HFFc6 (cell line): ENCODE measurements around the gene MEX3D. TPM values are rescaled to one million over a fixed set of nuclear protein-coding genes. Genes with fewer than 3 reads are reported as not detected.

Experiments
- DNase-seq: peaks from one replicate; pipeline ENCODE4 v3.0.0-alpha.2; 2018
- H3K27ac Mint-ChIP-seq: 2 replicates; pipeline ENCODE4 v1.8.0; 2020; ENCODE audit warnings: mild to moderate bottlenecking, mixed read lengths
- H3K27me3 Mint-ChIP-seq: 2 replicates; pipeline ENCODE4 v1.8.0; 2021; ENCODE audit warnings: mild to moderate bottlenecking, moderate library complexity, mixed read lengths; ENCODE audit not compliant: insufficient read depth
- H3K36me3 Mint-ChIP-seq: 2 replicates; pipeline ENCODE4 v1.8.0; 2021; ENCODE audit warnings: low read depth, mixed read lengths
- H3K4me1 Mint-ChIP-seq: 2 replicates; pipeline ENCODE4 v1.8.0; 2020; ENCODE audit warnings: low read depth, mixed read lengths
- H3K4me3 Mint-ChIP-seq: 2 replicates; pipeline ENCODE4 v1.8.0; 2020; ENCODE audit warnings: mild to moderate bottlenecking, moderate library complexity, mixed read lengths
- H3K9me3 Mint-ChIP-seq: 2 replicates; pipeline ENCODE4 v1.8.0; 2020; ENCODE audit warnings: mild to moderate bottlenecking, mixed read lengths
- CTCF ChIP-seq: fragments of 200-600 bp; sonication (generic); IDR thresholded peaks from 2 replicates; pipeline ENCODE4 v1.5.0; 2021; ENCODE audit warnings: antibody characterized with exemption, mild to moderate bottlenecking
- total RNA-seq, 6 experiments: library from RNA; stranded (reverse); fragmentation: NEBNext Ultra II Directional; extraction: Animal tissue kit (Norgen Biotek cat#: 25700); gene quantifications; 2 replicates in 1 of 6; 3 replicates in 5 of 6; pipeline ENCODE4 v1.2.3, GENCODE V29; 2021

Gene MEX3D
- total RNA-seq, 6 experiments from 2014 or later: 28.6 to 36.7 (median 31.4) TPM

DNA sequence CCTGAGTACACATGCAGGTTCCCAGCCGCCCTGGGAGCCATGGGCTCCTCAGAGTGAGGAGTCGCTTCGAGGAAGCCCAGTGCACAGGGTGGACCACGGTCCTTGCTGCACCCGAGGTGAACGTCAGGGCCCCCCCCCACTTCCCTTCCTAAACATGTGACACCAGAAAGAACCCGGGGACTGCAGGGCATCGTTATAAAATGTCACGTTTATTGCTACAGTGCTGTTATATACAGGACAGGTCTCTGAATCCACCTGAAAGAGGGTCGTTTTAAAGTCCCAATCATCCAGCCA is 40.9 kb upstream of the MEX3D start:
- no peak overlapping the region for H3K4me3 Mint-ChIP-seq
- no peak overlapping the region for H3K27ac Mint-ChIP-seq
- H3K27me3 Mint-ChIP-seq: peaks cover 7% of the 10 kb centered on the region
- H3K36me3 Mint-ChIP-seq: no peaks in the 10 kb centered on the region; the same call in 1 of the 2 replicates
- no peak for DNase-seq
- no peaks in the 10 kb centered on the region for H3K9me3 Mint-ChIP-seq
- no peak for TF ChIP-seq CTCF
- peaks cover 23% of the 10 kb centered on the region for H3K4me1 Mint-ChIP-seq

DNA sequence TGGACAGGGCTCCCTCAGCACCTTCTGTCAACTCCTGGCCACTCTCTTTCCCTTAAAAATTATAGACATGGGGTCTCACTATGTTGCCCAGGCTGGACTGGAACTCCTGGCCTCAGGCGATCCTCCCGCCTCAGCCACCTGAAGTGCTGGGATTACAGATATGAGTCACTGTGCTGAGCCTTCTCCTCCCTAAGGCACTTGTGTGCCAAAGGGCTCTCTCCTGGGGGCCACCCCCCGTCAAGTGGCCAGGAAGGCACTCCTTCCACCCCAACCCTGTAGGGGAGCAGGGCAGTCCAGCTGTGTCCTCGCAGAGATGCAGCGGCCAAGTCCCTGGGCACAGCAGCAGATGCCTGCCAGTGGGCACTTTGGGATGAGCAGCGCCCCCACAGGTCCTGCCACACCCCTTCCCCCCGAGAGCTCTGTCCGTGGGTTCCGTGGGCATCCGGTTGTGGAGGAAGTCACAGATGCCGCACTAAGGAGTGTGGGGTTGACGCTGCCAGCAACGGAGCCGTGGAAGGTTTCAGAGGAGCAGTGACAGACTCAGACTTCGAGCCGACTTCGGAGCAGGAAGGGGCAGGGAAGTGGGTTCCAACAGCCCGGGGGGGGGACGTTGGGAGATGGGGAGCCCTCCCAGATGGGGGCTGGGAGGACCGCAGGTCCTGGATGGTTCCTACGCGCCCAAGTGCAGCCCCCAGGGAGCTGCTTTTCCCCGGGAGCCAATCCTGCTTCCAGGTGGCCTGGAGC is 40.4 kb upstream of the MEX3D start:
- Mint-ChIP-seq H3K27ac (no peak overlapping the region), H3K9me3 (no peaks in the 10 kb centered on the region), H3K4me3 (no peak overlapping the region), H3K27me3 (peaks cover 7% of the 10 kb centered on the region), H3K4me1 (peaks cover 25% of the 10 kb centered on the region), H3K36me3 (no peaks in the 10 kb centered on the region; the same call in 1 of the 2 replicates)
- TF ChIP-seq CTCF: no peak
- DNase-seq: no peak

DNA sequence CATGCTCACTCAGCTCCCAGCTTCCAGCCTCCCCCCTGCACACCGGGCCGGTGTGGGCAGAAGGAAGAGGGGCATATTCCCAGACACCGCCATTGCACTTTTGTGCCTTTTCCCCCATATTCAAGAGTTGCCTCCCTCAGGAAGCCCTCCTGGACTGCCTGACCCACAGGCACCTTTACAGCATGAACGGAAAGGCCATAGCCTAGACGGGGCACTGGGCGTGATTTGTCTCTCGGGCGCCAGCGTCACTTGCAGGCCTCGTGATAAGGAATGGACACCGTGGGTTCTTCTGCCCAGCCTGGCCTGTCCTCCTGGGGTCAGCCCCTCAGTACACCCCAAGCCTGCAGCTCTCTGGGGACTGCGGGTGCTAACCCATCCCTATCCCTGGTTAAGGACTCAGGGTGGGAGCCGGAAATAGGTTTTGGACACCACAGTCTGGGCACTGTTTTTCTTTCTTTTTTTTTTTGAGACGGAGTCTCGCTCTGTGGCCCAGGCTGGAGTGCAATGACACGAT is 38.1 kb upstream of the MEX3D start:
- no peak for DNase-seq
- no peaks in the 10 kb centered on the region for H3K9me3 Mint-ChIP-seq
- peaks cover 25% of the 10 kb centered on the region for H3K4me1 Mint-ChIP-seq
- peak overlapping the region; percentile 98 for H3K27ac Mint-ChIP-seq
- H3K4me3 Mint-ChIP-seq: peak overlapping the region; percentile 93
- peak; percentile 29; the same call in 1 of the 2 replicates for TF ChIP-seq CTCF
- peaks cover 7% of the 10 kb centered on the region for H3K27me3 Mint-ChIP-seq
- peaks cover 9% of the 10 kb centered on the region for H3K36me3 Mint-ChIP-seq

GRCh38 chr19:1605236-1606137 is 37.4 kb upstream of the MEX3D start, which contains the start of gene UQCR11:
Gene UQCR11 (minus strand): TSS chr19:1605462. CDS start chr19:1605409, 53 bp downstream.
- peak within 1 kb of the TSS; percentile 93 for H3K4me3 Mint-ChIP-seq
- peaks cover 25% of the 10 kb centered on the region for H3K4me1 Mint-ChIP-seq
- H3K27me3 Mint-ChIP-seq: peaks cover 7% of the 10 kb centered on the region
- peak within 1 kb of the TSS; percentile 98 for H3K27ac Mint-ChIP-seq
- peak; percentile 98 for DNase-seq
- peak; percentile 76 for TF ChIP-seq CTCF
- peaks cover 9% of the 10 kb centered on the region for H3K36me3 Mint-ChIP-seq
- H3K9me3 Mint-ChIP-seq: no peaks in the 10 kb centered on the region

GRCh38 chr19:1602091-1602707 is 34.1 kb upstream of the MEX3D start:
- TF ChIP-seq CTCF: 0 out of 2 replicates have a peak, but pooled peaks have one; percentile 32
- Mint-ChIP-seq H3K27ac (no peak overlapping the region), H3K9me3 (no peaks in the 10 kb centered on the region), H3K4me3 (no peak overlapping the region), H3K36me3 (peaks cover 9% of the 10 kb centered on the region), H3K4me1 (peaks cover 22% of the 10 kb centered on the region), H3K27me3 (peaks cover 7% of the 10 kb centered on the region)
- DNase-seq: no peak
